ENCODE results near the gene C5orf63. TPM values are rescaled to one million over a fixed set of nuclear protein-coding genes. Genes with fewer than 3 reads are reported as not detected.

Gene C5orf63
- total RNA-seq, 2 donors from 2014 or later, result 11.0 to 12.3 TPM

Other genes with a start within 250 kb of the C5orf63 start
- 1 to 10 TPM; 2.3 to 2.9 TPM for gene MARCHF3, start 42.9 kb downstream of the C5orf63 start, total RNA-seq
- gene MEGF10, start 217.3 kb upstream of the C5orf63 start, total RNA-seq, result under 1 TPM in 1 of 2 donors, not detected in 1; 0.28 TPM

Measured in activated T-helper 17 cell treated with anti-CD3 and anti-CD28 coated beads, Interleukin-2, amount 50 U/mL, for 72 hours (primary cell).